Stimulated activated CD8-positive, alpha-beta memory T cell treated with anti-CD3 and anti-CD28 coated beads, Interleukin-2, amount 100 ng/mL, for 1 hour (primary cell): ENCODE measurements around the gene ZBTB46.
"Not testable (repeated sequence)": the region's sequence is repeated elsewhere in the genome, so short reads cannot be mapped to it uniquely, and the experiment has no call there.

Experiments used
- DNase-seq, 2 donors: peaks; one replicate each; pipeline ENCODE4 v3.0.0-alpha.2; 2020; ENCODE audit warnings: low read depth in 2 of 2

Gene ZBTB46

GRCh38 chr20:63858393-63859165, 27.5 kb upstream of the ZBTB46 start:
- no peak for DNase-seq

- no peak for DNase-seq
These were observed 26.8 kb upstream of the ZBTB46 start for GRCh38 chr20:63857764-63858392.

GRCh38 chr20:63856098-63856511, 25.0 kb upstream of the ZBTB46 start:
- DNase-seq: no peak

GRCh38 chr20:63855363-63856097, 24.5 kb upstream of the ZBTB46 start:
- DNase-seq: no peak

GRCh38 chr20:63854766-63855362, 23.8 kb upstream of the ZBTB46 start:
- DNase-seq: no peak

- DNase-seq: no peak
These were observed 23.2 kb upstream of the ZBTB46 start for GRCh38 chr20:63854069-63854765.

- not testable (repeated sequence) for DNase-seq
These were observed 22.6 kb upstream of the ZBTB46 start for GRCh38 chr20:63853733-63854068.

GRCh38 chr20:63851548-63851943, 20.5 kb upstream of the ZBTB46 start:
- not testable (repeated sequence) for DNase-seq

GRCh38 chr20:63850689-63851547, 19.9 kb upstream of the ZBTB46 start:
- DNase-seq: no peak

GRCh38 chr20:63848003-63848911, 17.2 kb upstream of the ZBTB46 start:
- no peak for DNase-seq

- no peak for DNase-seq
These were observed 16.4 kb upstream of the ZBTB46 start for GRCh38 chr20:63847237-63848002.

GRCh38 chr20:63846888-63847236, 15.8 kb upstream of the ZBTB46 start:
- DNase-seq: no peak

GRCh38 chr20:63846128-63846771, 15.2 kb upstream of the ZBTB46 start:
- DNase-seq: no peak

GRCh38 chr20:63844511-63844991, 13.5 kb upstream of the ZBTB46 start:
- no peak for DNase-seq

- DNase-seq: no peak
These were observed 12.7 kb upstream of the ZBTB46 start for GRCh38 chr20:63843778-63844177.

GRCh38 chr20:63843222-63843621, 12.2 kb upstream of the ZBTB46 start:
- DNase-seq: no peak

GRCh38 chr20:63842258-63842657, 11.2 kb upstream of the ZBTB46 start:
- no peak for DNase-seq

- no peak for DNase-seq
These were observed 9.4 kb upstream of the ZBTB46 start for GRCh38 chr20:63840405-63840828.
